ENCODE results near the gene DNAH9.

DNAH9 gene

GRCh38 chr17:11772031-11772430, 173.8 kb downstream of the DNAH9 start:
- DNase-seq: no peak

GRCh38 chr17:11779892-11780291, 181.6 kb downstream of the DNAH9 start:
- DNase-seq: no peak

GRCh38 chr17:11780621-11781020, 182.4 kb downstream of the DNAH9 start:
- DNase-seq: no peak

GRCh38 chr17:11786711-11787438, 188.6 kb downstream of the DNAH9 start:
- no peak for DNase-seq

GRCh38 chr17:11795906-11796305, 197.6 kb downstream of the DNAH9 start:
- DNase-seq: no peak

- DNase-seq: no peak
Measured at GRCh38 chr17:11797803-11798202, 199.5 kb downstream of the DNAH9 start.

- DNase-seq: no peak
Measured at GRCh38 chr17:11803231-11803969, 205.1 kb downstream of the DNAH9 start.

GRCh38 chr17:11805138-11805537, 206.9 kb downstream of the DNAH9 start:
- no peak for DNase-seq

GRCh38 chr17:11805952-11806351, 207.7 kb downstream of the DNAH9 start:
- DNase-seq: no peak

GRCh38 chr17:11807606-11808005, 209.3 kb downstream of the DNAH9 start:
- DNase-seq: no peak

- DNase-seq: no peak
Measured at GRCh38 chr17:11813278-11813677, 215.0 kb downstream of the DNAH9 start.

- DNase-seq: no peak
Measured at GRCh38 chr17:11813871-11814270, 215.6 kb downstream of the DNAH9 start.

- DNase-seq: no peak
Measured at GRCh38 chr17:11814655-11815262, 216.5 kb downstream of the DNAH9 start.

GRCh38 chr17:11816409-11816808, 218.1 kb downstream of the DNAH9 start:
- no peak for DNase-seq

- DNase-seq: no peak
Measured at GRCh38 chr17:11823862-11824261, 225.6 kb downstream of the DNAH9 start.

- no peak for DNase-seq
Measured at GRCh38 chr17:11825572-11826209, 227.4 kb downstream of the DNAH9 start.

- no peak for DNase-seq
Measured at GRCh38 chr17:11832401-11833137, 234.3 kb downstream of the DNAH9 start.

- no peak for DNase-seq
Measured at GRCh38 chr17:11836508-11836907, 238.2 kb downstream of the DNAH9 start.

GRCh38 chr17:11840052-11840451, 241.8 kb downstream of the DNAH9 start:
- no peak for DNase-seq

GRCh38 chr17:11840831-11841230, 242.6 kb downstream of the DNAH9 start:
- DNase-seq: no peak

- DNase-seq: no peak
Measured at GRCh38 chr17:11848330-11848729, 250.1 kb downstream of the DNAH9 start.

- no peak for DNase-seq
Measured at GRCh38 chr17:11852231-11852630, 254.0 kb downstream of the DNAH9 start.

- DNase-seq: no peak
Measured at GRCh38 chr17:11852912-11853311, 254.6 kb downstream of the DNAH9 start.

Data from fibroblast of skin of back (primary cell).